K562 (cell line): ENCODE results near the gene OPA3. TPM values are rescaled to one million over a fixed set of nuclear protein-coding genes. Genes with fewer than 3 reads are reported as not detected.
A peak's percentile ranks its signal among the peaks of the same experiment; 100 is the strongest.

ENCODE experiments used
- JUN ChIP-seq, 2 experiments: sonication (generic) in 1 of 2; formaldehyde crosslinking in 1 of 2; IDR thresholded peaks; 2 replicates each; pipeline versions ENCODE4 v1.6.1 to v1.8.0; 2012 to 2022; ENCODE audit warnings: borderline replicate concordance in 2 of 2, mild to moderate bottlenecking in 2 of 2, improper control_type of control experiment in 1 of 2, low read depth in 1 of 2, low read length in 1 of 2, missing genetic modification reagents in 1 of 2
- POLR2H ChIP-seq: IDR thresholded peaks from 2 replicates; pipeline ENCODE4 v1.6.1; 2016; ENCODE audit warnings: missing genetic modification characterization, low read depth, mild to moderate bottlenecking, control low read depth, missing compliant biosample characterization, moderate library complexity
- YY1 ChIP-seq, 3 experiments: IDR thresholded peaks; 2 replicates each; pipeline ENCODE4 v1.6.1; 2011; ENCODE audit warnings: low read length in 2 of 3, mild to moderate bottlenecking in 2 of 3, moderate library complexity in 2 of 3, borderline replicate concordance in 1 of 3, control low read depth in 1 of 3, low read depth in 1 of 3; ENCODE audit not compliant: insufficient read depth in 3 of 3, insufficient replicate concordance in 2 of 3, control insufficient read depth in 1 of 3, insufficient read length in 1 of 3; ENCODE audit errors: extremely low read depth in 1 of 3
- ZNF143 ChIP-seq: sonication (generic); formaldehyde crosslinking; IDR thresholded peaks from 2 replicates; pipeline ENCODE4 v1.9.0; 2022; ENCODE audit warnings: mild to moderate bottlenecking, missing genetic modification reagents
- polyA plus RNA-seq, 8 experiments: library from polyadenylated mRNA; depleted of rRNA in 4 of 8; stranded (reverse) in 5 of 8; unstranded in 3 of 8; fragments of >200 nt; fragmentation: Nextera tagmentation in 2 of 8; fragmentation: Illumina TruSeq in 1 of 8; extraction: Ambion mirVana in 2 of 8; extraction: Trizol in 1 of 8; gene quantifications; 2 replicates each; pipeline versions ENCODE4 v1.2.1 to v1.2.3, GENCODE V29; 2011 to 2014; ENCODE audit warnings: inconsistent platforms in 1 of 8, missing spikeins in 1 of 8
- total RNA-seq, 7 experiments: library from RNA; depleted of rRNA in 6 of 7; stranded (reverse); fragments of >200 nt in 6 of 7; fragmentation: Illumina TruSeq in 2 of 7; extraction: Trizol in 2 of 7; gene quantifications; 2 replicates each; pipeline versions ENCODE4 v1.2.1 to v1.2.3, GENCODE V29; 2011 to 2021; ENCODE audit warnings: low replicate concordance in 1 of 7
- TF ChIP-seq, protein P1 (sequence below): fragments of 250-450 bp; sonication (Bioruptor Pico); IDR thresholded peaks from 2 replicates; pipeline ENCODE4 v1.4.0; 2020
- TF ChIP-seq, protein P2 (sequence below): fragments of 150-350 bp; IDR thresholded peaks from 2 replicates; pipeline ENCODE4 v1.6.1; 2014; ENCODE audit warnings: low read depth, mild to moderate bottlenecking, low read length, borderline replicate concordance
- TF ChIP-seq, protein P3 (sequence below), 3 experiments: fragments of 200-800 bp in 1 of 3; fragments of 250-450 bp in 1 of 3; fragments of 450-650 bp in 1 of 3; sonication (Bioruptor Pico) in 1 of 3; sonication (Bioruptor generic) in 1 of 3; formaldehyde crosslinking in 1 of 3; IDR thresholded peaks; 2 replicates each; pipeline versions ENCODE4 v1.6.1 to v1.8.0; 2016 to 2022; ENCODE audit warnings: mild to moderate bottlenecking in 2 of 3, missing genetic modification characterization in 2 of 3, missing compliant biosample characterization in 1 of 3, moderate library complexity in 1 of 3
- TF ChIP-seq, protein P4 (sequence below): sonication (generic); formaldehyde crosslinking; IDR thresholded peaks from 2 replicates; pipeline ENCODE4 v1.8.0; 2022; ENCODE audit warnings: missing genetic modification reagents, mild to moderate bottlenecking, borderline replicate concordance

The OPA3 gene
- total and polyA plus RNA-seq, 9 of the 15 experiments (the other 6 are each of a cell fraction or from before 2014, with no cell fraction given): 1.4 to 18.8 (median 9.0) TPM

DNA sequence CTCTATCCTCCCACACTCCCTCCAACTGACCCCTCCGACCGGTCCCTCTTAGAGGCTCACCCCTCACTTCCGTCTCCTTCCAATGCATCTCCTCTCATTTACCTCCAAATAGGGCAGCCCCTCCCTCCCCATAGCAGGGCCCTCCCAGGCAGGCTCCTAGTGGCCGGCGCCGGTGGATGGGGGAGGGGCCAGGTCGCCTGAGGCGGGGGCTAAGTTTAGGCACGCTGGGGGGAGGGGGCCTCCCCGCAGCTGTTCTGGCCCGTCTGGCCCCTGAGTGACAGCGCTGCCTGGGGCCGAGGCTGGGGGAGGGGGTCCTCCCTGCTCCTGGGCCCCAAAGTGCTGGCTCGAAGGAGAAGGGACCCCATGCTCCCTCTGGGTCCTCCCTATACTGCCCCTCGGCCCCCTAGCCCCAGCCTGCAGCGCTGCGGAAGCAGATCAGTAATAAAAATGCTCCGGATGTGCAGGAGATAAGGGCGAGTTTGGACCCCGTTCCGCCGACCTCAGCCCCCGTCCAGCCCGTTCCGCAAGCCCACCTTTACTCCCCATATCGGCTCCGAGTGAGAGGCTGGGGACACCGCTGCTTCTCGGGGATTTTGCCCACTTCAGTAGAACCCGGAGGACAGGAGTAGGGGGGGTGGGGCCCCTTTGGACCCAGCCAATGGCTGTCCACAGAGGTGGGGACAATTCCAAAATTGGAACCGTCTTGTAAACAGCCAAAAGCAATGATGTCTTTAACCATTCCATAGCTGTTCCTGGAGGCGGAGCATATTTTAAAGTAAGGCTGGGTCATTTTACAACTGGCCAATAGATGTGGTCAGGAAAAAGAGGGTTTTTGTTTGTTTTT is 91.8 kb downstream of the OPA3 start (continued):
- TF ChIP-seq YY1 (IDR thresholded peaks at IDR 0.05; ENCODE audit: borderline replicate concordance in 1 of 3, control insufficient read depth in 1 of 3, extremely low read depth in 1 of 3, insufficient read depth in 3 of 3, insufficient read length in 1 of 3, insufficient replicate concordance in 2 of 3, low read depth in 1 of 3, low read length in 2 of 3) (peak in 1 of 3 experiments; percentile 36), ZNF143 (CRISPR knock-in tag) (0 out of 2 replicates have a peak, but pooled peaks have one; percentile 49), POLR2H (tag) (0 out of 2 replicates have a peak, but pooled peaks have one; percentile 29), JUN (IDR thresholded peaks at IDR 0.05; ENCODE audit: borderline replicate concordance, low read depth, low read length) (no peak), JUN (CRISPR knock-in tag; IDR thresholded peaks at IDR 0.05; ENCODE audit: borderline replicate concordance) (peak; percentile 81; the same call in 1 of the 2 replicates)
- TF ChIP-seq, protein P1, sequence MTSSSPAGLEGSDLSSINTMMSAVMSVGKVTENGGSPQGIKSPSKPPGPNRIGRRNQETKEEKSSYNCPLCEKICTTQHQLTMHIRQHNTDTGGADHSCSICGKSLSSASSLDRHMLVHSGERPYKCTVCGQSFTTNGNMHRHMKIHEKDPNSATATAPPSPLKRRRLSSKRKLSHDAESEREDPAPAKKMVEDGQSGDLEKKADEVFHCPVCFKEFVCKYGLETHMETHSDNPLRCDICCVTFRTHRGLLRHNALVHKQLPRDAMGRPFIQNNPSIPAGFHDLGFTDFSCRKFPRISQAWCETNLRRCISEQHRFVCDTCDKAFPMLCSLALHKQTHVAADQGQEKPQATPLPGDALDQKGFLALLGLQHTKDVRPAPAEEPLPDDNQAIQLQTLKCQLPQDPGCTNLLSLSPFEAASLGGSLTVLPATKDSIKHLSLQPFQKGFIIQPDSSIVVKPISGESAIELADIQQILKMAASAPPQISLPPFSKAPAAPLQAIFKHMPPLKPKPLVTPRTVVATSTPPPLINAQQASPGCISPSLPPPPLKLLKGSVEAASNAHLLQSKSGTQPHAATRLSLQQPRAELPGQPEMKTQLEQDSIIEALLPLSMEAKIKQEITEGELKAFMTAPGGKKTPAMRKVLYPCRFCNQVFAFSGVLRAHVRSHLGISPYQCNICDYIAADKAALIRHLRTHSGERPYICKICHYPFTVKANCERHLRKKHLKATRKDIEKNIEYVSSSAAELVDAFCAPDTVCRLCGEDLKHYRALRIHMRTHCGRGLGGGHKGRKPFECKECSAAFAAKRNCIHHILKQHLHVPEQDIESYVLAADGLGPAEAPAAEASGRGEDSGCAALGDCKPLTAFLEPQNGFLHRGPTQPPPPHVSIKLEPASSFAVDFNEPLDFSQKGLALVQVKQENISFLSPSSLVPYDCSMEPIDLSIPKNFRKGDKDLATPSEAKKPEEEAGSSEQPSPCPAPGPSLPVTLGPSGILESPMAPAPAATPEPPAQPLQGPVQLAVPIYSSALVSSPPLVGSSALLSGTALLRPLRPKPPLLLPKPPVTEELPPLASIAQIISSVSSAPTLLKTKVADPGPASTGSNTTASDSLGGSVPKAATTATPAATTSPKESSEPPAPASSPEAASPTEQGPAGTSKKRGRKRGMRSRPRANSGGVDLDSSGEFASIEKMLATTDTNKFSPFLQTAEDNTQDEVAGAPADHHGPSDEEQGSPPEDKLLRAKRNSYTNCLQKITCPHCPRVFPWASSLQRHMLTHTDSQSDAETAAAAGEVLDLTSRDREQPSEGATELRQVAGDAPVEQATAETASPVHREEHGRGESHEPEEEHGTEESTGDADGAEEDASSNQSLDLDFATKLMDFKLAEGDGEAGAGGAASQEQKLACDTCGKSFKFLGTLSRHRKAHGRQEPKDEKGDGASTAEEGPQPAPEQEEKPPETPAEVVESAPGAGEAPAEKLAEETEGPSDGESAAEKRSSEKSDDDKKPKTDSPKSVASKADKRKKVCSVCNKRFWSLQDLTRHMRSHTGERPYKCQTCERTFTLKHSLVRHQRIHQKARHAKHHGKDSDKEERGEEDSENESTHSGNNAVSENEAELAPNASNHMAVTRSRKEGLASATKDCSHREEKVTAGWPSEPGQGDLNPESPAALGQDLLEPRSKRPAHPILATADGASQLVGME (CRISPR knock-in tag): no peak
- TF ChIP-seq, protein P2, sequence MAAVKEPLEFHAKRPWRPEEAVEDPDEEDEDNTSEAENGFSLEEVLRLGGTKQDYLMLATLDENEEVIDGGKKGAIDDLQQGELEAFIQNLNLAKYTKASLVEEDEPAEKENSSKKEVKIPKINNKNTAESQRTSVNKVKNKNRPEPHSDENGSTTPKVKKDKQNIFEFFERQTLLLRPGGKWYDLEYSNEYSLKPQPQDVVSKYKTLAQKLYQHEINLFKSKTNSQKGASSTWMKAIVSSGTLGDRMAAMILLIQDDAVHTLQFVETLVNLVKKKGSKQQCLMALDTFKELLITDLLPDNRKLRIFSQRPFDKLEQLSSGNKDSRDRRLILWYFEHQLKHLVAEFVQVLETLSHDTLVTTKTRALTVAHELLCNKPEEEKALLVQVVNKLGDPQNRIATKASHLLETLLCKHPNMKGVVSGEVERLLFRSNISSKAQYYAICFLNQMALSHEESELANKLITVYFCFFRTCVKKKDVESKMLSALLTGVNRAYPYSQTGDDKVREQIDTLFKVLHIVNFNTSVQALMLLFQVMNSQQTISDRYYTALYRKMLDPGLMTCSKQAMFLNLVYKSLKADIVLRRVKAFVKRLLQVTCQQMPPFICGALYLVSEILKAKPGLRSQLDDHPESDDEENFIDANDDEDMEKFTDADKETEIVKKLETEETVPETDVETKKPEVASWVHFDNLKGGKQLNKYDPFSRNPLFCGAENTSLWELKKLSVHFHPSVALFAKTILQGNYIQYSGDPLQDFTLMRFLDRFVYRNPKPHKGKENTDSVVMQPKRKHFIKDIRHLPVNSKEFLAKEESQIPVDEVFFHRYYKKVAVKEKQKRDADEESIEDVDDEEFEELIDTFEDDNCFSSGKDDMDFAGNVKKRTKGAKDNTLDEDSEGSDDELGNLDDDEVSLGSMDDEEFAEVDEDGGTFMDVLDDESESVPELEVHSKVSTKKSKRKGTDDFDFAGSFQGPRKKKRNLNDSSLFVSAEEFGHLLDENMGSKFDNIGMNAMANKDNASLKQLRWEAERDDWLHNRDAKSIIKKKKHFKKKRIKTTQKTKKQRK: no peak
- TF ChIP-seq, protein P3, sequence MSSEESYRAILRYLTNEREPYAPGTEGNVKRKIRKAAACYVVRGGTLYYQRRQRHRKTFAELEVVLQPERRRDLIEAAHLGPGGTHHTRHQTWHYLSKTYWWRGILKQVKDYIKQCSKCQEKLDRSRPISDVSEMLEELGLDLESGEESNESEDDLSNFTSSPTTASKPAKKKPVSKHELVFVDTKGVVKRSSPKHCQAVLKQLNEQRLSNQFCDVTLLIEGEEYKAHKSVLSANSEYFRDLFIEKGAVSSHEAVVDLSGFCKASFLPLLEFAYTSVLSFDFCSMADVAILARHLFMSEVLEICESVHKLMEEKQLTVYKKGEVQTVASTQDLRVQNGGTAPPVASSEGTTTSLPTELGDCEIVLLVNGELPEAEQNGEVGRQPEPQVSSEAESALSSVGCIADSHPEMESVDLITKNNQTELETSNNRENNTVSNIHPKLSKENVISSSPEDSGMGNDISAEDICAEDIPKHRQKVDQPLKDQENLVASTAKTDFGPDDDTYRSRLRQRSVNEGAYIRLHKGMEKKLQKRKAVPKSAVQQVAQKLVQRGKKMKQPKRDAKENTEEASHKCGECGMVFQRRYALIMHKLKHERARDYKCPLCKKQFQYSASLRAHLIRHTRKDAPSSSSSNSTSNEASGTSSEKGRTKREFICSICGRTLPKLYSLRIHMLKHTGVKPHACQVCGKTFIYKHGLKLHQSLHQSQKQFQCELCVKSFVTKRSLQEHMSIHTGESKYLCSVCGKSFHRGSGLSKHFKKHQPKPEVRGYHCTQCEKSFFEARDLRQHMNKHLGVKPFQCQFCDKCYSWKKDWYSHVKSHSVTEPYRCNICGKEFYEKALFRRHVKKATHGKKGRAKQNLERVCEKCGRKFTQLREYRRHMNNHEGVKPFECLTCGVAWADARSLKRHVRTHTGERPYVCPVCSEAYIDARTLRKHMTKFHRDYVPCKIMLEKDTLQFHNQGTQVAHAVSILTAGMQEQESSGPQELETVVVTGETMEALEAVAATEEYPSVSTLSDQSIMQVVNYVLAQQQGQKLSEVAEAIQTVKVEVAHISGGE (CRISPR knock-in tag; IDR thresholded peaks at IDR 0.05): peak in 1 of 3 experiments; percentile 78; a peak in 2 of 6 replicates
- TF ChIP-seq, protein P4, sequence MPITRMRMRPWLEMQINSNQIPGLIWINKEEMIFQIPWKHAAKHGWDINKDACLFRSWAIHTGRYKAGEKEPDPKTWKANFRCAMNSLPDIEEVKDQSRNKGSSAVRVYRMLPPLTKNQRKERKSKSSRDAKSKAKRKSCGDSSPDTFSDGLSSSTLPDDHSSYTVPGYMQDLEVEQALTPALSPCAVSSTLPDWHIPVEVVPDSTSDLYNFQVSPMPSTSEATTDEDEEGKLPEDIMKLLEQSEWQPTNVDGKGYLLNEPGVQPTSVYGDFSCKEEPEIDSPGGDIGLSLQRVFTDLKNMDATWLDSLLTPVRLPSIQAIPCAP: 0 out of 2 replicates have a peak, but pooled peaks have one; percentile 48
